Activated CD8-positive, alpha-beta T cell treated with anti-CD3 and anti-CD28 coated beads for 36 hours (primary cell): ENCODE results near the gene BCORL1. TPM values are rescaled to one million over a fixed set of nuclear protein-coding genes. Genes with fewer than 3 reads are reported as not detected.

ENCODE experiments used
- ATAC-seq: fragments of 200-7000 bp; cut with Tn5 transposase; one replicate; pipeline ENCODE4 v1.10.0; 2021; ENCODE audit warnings: mild to moderate bottlenecking, moderate library complexity
- CTCF ChIA-PET: fragments of 350-600 bp; sonication (Branson Sonifier 250); formaldehyde crosslinking; loops from one replicate; lab custom pipeline; 2021; ENCODE audit warnings: antibody characterized with exemption; lab: Charles Lee
- POLR2A ChIA-PET: fragments of 350-600 bp; sonication (Branson Sonifier 250); formaldehyde crosslinking; loops from one replicate; lab custom pipeline; 2021; ENCODE audit warnings: antibody characterized with exemption; lab: Charles Lee
- DNase-seq: peaks from one replicate; pipeline ENCODE4 v3.0.0-alpha.2; 2020
- H3K27ac Mint-ChIP-seq: one replicate; pipeline ENCODE4 v1.8.0; 2021; ENCODE audit warnings: mild to moderate bottlenecking, mixed read lengths
- H3K27me3 Mint-ChIP-seq: one replicate; pipeline ENCODE4 v1.8.0; 2021; ENCODE audit warnings: mixed read lengths
- H3K36me3 Mint-ChIP-seq: one replicate; pipeline ENCODE4 v1.8.0; 2021; ENCODE audit warnings: low read depth, mixed read lengths
- H3K4me1 Mint-ChIP-seq: one replicate; pipeline ENCODE4 v1.8.0; 2021; ENCODE audit warnings: low read depth, mixed read lengths
- H3K4me3 Mint-ChIP-seq: one replicate; pipeline ENCODE4 v1.8.0; 2021; ENCODE audit warnings: mild to moderate bottlenecking, moderate library complexity, mixed read lengths
- H3K9me3 Mint-ChIP-seq: one replicate; pipeline ENCODE4 v1.8.0; 2021; ENCODE audit warnings: mixed read lengths
- intact Hi-C: fragments of 100-400 bp; cut with micrococcal nuclease; formaldehyde crosslinking; loops from one replicate; pipeline ENCODE4 v1.10.0; 2022
- total RNA-seq, 2 experiments: library from RNA; stranded (reverse); gene quantifications; one replicate each; pipeline ENCODE4 v1.2.3, GENCODE V29; 2021
- TF ChIP-seq, protein P1 (sequence below): fragments of 200-600 bp; IDR thresholded peaks from one replicate; pipeline ENCODE4 v1.8.0; 2022; ENCODE audit warnings: antibody characterized with exemption, mild to moderate bottlenecking

BCORL1 gene
- total RNA-seq, 2 experiments from 2014 or later, result 7.1 to 9.9 TPM

DNA sequence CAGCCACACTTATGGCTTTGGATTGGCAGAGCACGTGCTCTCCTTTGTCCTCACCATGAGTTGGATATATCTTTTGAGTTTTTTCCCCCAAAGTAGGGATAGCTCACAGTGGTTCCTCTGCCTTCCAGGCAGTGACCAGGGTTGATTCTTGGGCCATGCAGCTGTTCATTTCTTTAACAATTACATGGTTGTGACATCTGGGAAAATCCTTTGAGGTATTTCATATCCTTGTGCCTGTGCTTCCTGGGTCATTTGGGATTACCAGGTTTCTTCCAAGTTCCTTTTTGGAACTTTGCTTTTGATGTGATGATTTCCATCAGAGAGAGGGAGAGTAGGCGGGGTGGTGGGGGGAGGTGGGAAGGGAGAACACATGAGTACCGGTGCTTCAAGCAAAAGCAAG is 15.6 kb downstream of the BCORL1 start:
- no peaks in the 10 kb centered on the region for H3K9me3 Mint-ChIP-seq
- H3K36me3 Mint-ChIP-seq, result peaks cover 1% of the 10 kb centered on the region
- intact Hi-C loops, result no loop called here
- no peak for DNase-seq
- CTCF ChIA-PET, result interaction anchor here (1.3 kb wide), 1 partner anchor 72 kb away, joined by 3 read pairs; no protein-coding TSS in a partner anchor
- no peaks in the 10 kb centered on the region for H3K27me3 Mint-ChIP-seq
- POLR2A ChIA-PET, result interaction anchor here (1.1 kb wide), 1 partner anchor 23 kb away, joined by 3 read pairs; no protein-coding TSS in a partner anchor
- TF ChIP-seq, protein P1, sequence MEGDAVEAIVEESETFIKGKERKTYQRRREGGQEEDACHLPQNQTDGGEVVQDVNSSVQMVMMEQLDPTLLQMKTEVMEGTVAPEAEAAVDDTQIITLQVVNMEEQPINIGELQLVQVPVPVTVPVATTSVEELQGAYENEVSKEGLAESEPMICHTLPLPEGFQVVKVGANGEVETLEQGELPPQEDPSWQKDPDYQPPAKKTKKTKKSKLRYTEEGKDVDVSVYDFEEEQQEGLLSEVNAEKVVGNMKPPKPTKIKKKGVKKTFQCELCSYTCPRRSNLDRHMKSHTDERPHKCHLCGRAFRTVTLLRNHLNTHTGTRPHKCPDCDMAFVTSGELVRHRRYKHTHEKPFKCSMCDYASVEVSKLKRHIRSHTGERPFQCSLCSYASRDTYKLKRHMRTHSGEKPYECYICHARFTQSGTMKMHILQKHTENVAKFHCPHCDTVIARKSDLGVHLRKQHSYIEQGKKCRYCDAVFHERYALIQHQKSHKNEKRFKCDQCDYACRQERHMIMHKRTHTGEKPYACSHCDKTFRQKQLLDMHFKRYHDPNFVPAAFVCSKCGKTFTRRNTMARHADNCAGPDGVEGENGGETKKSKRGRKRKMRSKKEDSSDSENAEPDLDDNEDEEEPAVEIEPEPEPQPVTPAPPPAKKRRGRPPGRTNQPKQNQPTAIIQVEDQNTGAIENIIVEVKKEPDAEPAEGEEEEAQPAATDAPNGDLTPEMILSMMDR, result no peak
- H3K27ac Mint-ChIP-seq, result no peak overlapping the region
- H3K4me3 Mint-ChIP-seq, result no peak overlapping the region
- H3K4me1 Mint-ChIP-seq, result peaks cover 12% of the 10 kb centered on the region
- no peak for ATAC-seq

DNA sequence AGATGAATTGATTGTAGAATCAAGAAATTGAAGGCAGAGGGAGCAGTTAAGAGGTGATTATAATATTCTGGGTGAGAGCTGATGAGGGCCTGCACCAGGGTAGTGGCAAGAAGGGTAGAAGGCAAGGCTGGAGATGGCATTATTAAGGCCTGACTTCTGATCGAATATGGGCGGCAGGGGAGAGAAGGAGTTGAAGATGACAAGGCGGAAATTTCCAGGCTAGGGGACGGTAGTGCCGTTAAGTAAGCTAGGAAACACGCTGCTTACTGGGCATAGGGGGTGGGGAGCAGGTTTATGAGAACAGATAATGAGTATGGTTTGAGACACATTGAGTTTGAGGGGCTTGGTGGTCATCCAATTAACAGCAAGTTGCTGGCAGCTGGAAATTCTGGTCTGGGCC is 19.5 kb downstream of the BCORL1 start:
- Mint-ChIP-seq H3K27ac (no peak overlapping the region), H3K9me3 (no peaks in the 10 kb centered on the region), H3K27me3 (no peaks in the 10 kb centered on the region), H3K4me3 (no peak overlapping the region), H3K4me1 (peaks cover 12% of the 10 kb centered on the region), H3K36me3 (peaks cover 1% of the 10 kb centered on the region)
- POLR2A ChIA-PET, result no interaction called here
- TF ChIP-seq, protein P1, result no peak
- ATAC-seq (no peak), DNase-seq (no peak)
- intact Hi-C loops, result no loop called here
- CTCF ChIA-PET, result interaction anchor here (0.9 to 1.4 kb wide), 3 partner anchors 16 to 59 kb away, joined by 3 to 4 read pairs (median 3); no protein-coding TSS in a partner anchor

- Mint-ChIP-seq H3K36me3 (peaks cover 1% of the 10 kb centered on the region), H3K27ac (no peak overlapping the region), H3K4me3 (no peak overlapping the region), H3K4me1 (peaks cover 12% of the 10 kb centered on the region), H3K27me3 (no peaks in the 10 kb centered on the region), H3K9me3 (no peaks in the 10 kb centered on the region)
- ChIA-PET POLR2A (no interaction called here), CTCF (interaction anchor here (1.3 kb wide), 1 partner anchor 58 kb away, joined by 3 read pairs; no protein-coding TSS in a partner anchor)
- TF ChIP-seq, protein P1, result no peak
- ATAC-seq (no peak), DNase-seq (no peak)
- intact Hi-C loops, result no loop called here
Observed at GRCh38 chrX:130002541-130002940, 20.1 kb downstream of the BCORL1 start.

DNA sequence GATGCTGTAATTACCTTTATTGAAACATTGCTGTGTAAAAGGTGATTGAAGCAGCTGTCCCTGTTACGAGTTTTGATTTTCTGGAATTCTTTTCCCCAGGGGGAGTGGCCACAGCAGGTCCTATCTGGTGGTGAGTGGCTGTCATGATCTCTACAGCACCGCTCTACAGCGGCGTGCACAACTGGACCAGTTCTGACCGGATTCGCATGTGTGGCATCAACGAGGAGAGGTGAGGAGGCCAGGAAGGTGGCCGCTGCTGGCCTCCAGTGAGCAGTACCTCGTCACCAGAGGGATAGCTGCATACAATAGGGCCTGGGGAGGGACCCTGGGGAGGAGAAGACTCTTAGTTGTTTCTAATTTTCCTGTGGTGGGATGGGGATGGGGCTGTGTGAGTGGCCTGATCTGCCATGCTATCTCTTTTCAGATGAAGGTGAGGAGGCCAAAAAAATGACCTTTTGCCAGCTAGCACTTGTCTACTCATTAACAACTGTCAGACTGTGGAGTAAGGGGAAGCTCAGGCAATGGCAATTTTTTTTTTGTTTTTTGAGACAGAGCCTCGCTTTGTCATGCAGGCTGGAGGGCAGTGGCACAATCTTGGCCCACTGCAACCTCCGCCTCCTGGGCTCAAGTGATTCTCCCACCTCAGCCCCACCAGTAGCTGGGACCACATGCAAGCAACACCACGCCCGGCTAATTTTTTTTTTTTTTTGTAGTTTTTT is 22.8 kb downstream of the BCORL1 start:
- Mint-ChIP-seq H3K27ac (no peak overlapping the region), H3K9me3 (no peaks in the 10 kb centered on the region), H3K36me3 (no peaks in the 10 kb centered on the region), H3K27me3 (no peaks in the 10 kb centered on the region), H3K4me3 (no peak overlapping the region), H3K4me1 (peaks cover 12% of the 10 kb centered on the region)
- ATAC-seq (no peak), DNase-seq (no peak)
- POLR2A ChIA-PET, result no interaction called here
- TF ChIP-seq, protein P1, result no peak
- intact Hi-C loops, result no loop called here
- CTCF ChIA-PET, result interaction anchor here (0.9 kb wide), 1 partner anchor 80 kb away, joined by 3 read pairs; no protein-coding TSS in a partner anchor

DNA sequence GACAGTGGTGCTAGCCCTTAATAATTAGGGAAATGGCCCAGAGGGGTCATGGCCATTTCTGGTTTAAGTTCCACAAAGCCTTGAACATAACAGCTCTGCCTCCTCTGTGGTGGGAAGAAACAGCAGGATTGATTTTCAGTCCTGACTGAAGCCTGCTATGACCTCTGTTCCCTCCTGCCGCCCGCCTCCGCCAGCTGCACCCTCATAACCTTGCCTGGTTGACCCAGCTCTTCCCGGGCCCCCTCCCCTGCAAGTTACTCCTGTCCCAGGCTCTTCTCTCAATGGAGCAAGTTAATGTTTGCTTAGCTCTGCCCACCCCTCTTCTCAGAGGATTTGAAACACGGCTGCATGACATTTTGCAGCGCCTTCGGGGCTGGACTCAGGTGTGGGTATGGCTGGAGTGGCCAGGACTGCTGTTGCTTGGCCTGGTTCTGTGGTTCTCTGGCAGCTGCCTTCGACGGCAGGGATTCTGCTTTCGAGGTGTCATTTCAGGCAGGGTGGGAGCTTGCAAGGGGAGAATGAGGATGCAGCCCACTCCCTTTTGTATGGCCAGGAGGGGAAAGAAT is 27.3 kb downstream of the BCORL1 start:
- TF ChIP-seq, protein P1, result no peak
- Mint-ChIP-seq H3K9me3 (no peaks in the 10 kb centered on the region), H3K4me3 (no peak overlapping the region), H3K4me1 (no peaks in the 10 kb centered on the region), H3K27me3 (no peaks in the 10 kb centered on the region), H3K36me3 (peaks cover 2% of the 10 kb centered on the region), H3K27ac (no peak overlapping the region)
- ATAC-seq (no peak), DNase-seq (no peak)
- ChIA-PET CTCF (no interaction called here), POLR2A (no interaction called here)
- intact Hi-C loops, result no loop called here
